Mesothelial cell of epicardium (in vitro differentiated cells): ENCODE data around the gene RAB19. TPM values are rescaled to one million over a fixed set of nuclear protein-coding genes. Genes with fewer than 3 reads are reported as not detected.

Experiments
- DNase-seq, 2 experiments: peaks; one replicate each; pipeline ENCODE4 v3.0.0; 2021; ENCODE audit warnings: low spot score in 2 of 2; ENCODE audit not compliant: unreplicated experiment in 2 of 2
- H3K27ac Mint-ChIP-seq: 2 replicates; pipeline ENCODE4 v1.8.0; 2021; ENCODE audit warnings: mixed read lengths
- H3K27me3 Mint-ChIP-seq: 2 replicates; pipeline ENCODE4 v1.8.0; 2021; ENCODE audit warnings: low read depth, mixed read lengths
- H3K36me3 Mint-ChIP-seq: 2 replicates; pipeline ENCODE4 v1.8.0; 2021; ENCODE audit warnings: mixed read lengths
- H3K4me1 Mint-ChIP-seq: 2 replicates; pipeline ENCODE4 v1.8.0; 2021; ENCODE audit warnings: mixed read lengths
- H3K4me3 Mint-ChIP-seq: 2 replicates; pipeline ENCODE4 v1.8.0; 2021; ENCODE audit warnings: mild to moderate bottlenecking, moderate library complexity, mixed read lengths
- H3K9me3 Mint-ChIP-seq: 2 replicates; pipeline ENCODE4 v1.8.0; 2021; ENCODE audit warnings: mixed read lengths
- total RNA-seq: library from RNA; stranded (reverse); gene quantifications from 3 replicates; pipeline ENCODE4 v1.2.1, GENCODE V29; 2021
- TF ChIP-seq, protein P1 (sequence below): fragments of 200-600 bp; sonication (generic); IDR thresholded peaks from one replicate; pipeline ENCODE4 v1.5.0; 2021; ENCODE audit warnings: antibody characterized with exemption; ENCODE audit not compliant: unreplicated experiment

Gene RAB19
- total RNA-seq, 1 donor from 2014 or later, result 2.7 TPM

DNA sequence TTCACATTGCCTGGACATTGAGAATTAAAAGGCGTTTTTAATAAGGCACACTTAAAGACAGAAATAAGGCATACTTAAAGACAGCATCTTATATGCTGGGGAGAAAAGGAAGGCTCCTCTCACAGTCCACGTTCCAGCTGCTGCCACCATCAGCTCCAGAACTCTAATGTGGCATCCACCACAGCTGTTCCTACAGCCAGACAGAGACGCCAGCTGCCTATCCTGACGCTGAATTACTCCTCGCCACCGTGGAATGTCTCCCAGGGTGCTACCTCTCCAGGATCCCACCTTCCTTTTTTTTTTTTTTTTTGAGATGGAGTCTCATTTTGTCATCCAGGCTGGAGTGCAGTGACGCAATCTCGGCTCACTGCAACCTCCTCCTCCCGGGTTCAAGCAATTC is 36.3 kb upstream of the RAB19 start:
- peaks cover 4% of the 10 kb centered on the region for H3K4me1 Mint-ChIP-seq
- H3K36me3 Mint-ChIP-seq, result peaks cover 33% of the 10 kb centered on the region

DNA sequence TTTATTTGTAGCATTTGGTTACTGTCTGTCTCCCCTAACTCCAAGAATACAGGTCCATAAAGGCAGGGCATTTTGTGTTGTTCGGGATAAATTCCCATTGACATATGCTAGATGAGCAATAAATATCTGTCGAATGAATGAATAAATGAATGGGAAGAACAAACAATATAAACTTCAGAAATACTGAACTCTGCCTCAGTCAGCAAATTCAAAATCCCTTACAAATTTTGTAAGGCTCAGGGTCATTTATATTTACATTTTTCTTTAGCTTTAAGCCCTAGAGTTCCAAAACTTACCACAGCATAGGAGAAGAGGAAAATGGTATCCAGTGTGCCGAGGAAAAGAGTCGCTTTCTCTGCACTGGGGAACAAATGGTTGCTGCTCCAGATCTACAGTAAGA is 34.6 kb upstream of the RAB19 start:
- Mint-ChIP-seq H3K36me3 (peaks cover 33% of the 10 kb centered on the region), H3K4me3 (no peak overlapping the region), H3K27me3 (no peaks in the 10 kb centered on the region), H3K4me1 (peaks cover 4% of the 10 kb centered on the region), H3K9me3 (no peaks in the 10 kb centered on the region), H3K27ac (no peak overlapping the region)
- no peak for DNase-seq
- TF ChIP-seq, protein P1, sequence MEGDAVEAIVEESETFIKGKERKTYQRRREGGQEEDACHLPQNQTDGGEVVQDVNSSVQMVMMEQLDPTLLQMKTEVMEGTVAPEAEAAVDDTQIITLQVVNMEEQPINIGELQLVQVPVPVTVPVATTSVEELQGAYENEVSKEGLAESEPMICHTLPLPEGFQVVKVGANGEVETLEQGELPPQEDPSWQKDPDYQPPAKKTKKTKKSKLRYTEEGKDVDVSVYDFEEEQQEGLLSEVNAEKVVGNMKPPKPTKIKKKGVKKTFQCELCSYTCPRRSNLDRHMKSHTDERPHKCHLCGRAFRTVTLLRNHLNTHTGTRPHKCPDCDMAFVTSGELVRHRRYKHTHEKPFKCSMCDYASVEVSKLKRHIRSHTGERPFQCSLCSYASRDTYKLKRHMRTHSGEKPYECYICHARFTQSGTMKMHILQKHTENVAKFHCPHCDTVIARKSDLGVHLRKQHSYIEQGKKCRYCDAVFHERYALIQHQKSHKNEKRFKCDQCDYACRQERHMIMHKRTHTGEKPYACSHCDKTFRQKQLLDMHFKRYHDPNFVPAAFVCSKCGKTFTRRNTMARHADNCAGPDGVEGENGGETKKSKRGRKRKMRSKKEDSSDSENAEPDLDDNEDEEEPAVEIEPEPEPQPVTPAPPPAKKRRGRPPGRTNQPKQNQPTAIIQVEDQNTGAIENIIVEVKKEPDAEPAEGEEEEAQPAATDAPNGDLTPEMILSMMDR, result no peak

More for the DNA sequence above, 36.3 kb upstream of the RAB19 start:
- Mint-ChIP-seq H3K27me3 (no peaks in the 10 kb centered on the region), H3K9me3 (no peaks in the 10 kb centered on the region), H3K4me3 (no peak overlapping the region), H3K27ac (no peak overlapping the region)
- TF ChIP-seq, protein P1, result no peak
- DNase-seq, result no peak

DNA sequence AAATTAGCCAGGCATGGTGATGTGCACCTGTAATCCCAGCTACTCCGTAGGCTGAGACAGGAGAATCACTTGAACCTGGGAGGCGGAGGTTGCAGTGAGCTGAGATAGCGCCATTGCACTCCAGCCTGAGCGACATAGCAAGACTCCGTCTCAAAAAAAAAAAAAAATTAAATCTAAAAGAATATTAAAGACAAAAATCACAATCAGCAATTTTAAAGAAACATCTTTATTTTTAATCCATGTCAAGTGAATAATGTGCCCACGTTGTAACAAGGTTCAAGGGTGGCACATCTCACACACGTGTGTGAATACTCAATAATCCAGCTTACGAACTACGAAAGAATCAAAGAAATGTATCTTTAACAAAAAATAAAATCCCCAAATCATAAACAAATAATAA is 28.5 kb upstream of the RAB19 start:
- TF ChIP-seq, protein P1, result no peak
- H3K9me3 Mint-ChIP-seq, result no peaks in the 10 kb centered on the region
- H3K36me3 Mint-ChIP-seq, result peaks cover 38% of the 10 kb centered on the region
- no peaks in the 10 kb centered on the region for H3K27me3 Mint-ChIP-seq
- no peaks in the 10 kb centered on the region for H3K4me1 Mint-ChIP-seq
- DNase-seq, result no peak
- H3K4me3 Mint-ChIP-seq, result no peak overlapping the region
- H3K27ac Mint-ChIP-seq, result no peak overlapping the region

DNA sequence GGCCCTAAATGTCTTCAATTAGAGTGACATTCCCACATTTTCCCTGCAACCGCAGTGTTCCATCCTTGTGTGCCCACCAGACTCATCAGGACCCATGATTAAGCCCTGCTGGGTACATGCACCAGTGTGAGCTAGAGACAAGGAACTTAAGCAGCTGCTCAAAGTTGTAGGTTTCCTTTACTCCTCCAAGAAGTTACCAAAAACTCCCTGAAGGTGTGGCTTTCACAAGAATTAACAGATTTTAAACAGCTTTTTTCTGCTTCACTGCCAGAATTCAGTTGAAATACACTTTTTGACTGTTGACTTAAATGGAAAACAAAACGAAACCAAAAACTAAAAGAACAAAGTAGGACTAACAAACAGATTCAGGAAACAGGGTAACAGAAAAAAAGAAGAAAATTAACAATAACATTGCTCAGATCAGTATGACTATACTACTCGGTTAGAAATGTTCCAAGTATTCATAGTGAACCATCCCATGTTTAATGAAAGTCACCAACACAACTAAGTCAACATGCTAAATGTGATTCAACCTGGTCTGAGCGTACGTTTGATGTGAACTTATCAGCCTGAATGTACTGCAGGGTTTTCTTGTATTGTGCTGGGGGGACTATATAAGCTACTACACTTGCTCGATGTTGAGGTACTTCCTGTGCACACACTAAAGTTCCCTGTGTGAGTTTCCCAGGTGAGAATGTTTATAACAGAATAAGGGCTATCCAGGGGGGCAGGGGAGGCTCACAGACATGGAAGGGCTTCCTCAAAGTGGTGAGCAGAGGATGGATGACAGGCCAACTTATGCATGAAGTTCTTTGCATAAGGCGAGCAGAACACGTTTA is 27.7 kb upstream of the RAB19 start:
- Mint-ChIP-seq H3K4me3 (no peak overlapping the region), H3K27me3 (no peaks in the 10 kb centered on the region), H3K4me1 (no peaks in the 10 kb centered on the region), H3K9me3 (no peaks in the 10 kb centered on the region), H3K27ac (no peak overlapping the region), H3K36me3 (peaks cover 35% of the 10 kb centered on the region)
- TF ChIP-seq, protein P1, result no peak
- no peak for DNase-seq

DNA sequence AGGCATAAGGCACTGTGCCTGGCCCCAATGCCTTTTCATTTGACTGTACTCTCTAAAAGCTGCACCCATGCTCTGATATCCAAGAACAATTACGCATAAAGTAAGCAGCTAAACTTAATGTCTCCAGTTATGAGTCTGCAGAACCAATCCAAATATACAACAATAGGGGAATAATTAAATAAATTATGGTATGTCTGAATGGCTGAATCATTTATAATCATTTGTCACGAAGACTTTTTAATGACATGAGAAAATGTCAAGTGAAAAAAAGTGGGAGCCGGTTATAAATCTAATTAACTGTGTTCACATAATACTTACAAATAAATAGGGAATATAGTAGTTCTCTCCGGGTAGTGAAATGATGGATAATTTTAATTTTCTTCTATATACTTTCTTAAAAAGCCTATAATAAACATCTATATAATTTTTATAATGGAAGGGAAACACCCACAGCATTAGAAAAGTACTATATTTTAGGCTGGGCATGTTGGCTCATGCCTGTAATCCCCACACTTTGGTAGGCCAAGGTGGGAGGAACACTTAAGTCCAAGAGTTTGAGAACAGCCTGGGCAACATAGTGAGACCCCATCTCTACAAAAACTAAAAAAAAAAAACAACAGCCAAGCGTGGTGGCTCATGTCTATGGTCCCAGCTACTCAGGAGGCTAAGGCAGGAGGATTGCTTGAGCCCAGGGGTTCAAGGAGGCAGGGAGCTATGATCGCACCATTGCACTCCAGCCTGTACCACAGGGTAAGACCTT is 19.7 kb upstream of the RAB19 start:
- TF ChIP-seq, protein P1, result no peak
- Mint-ChIP-seq H3K4me1 (peaks cover 8% of the 10 kb centered on the region), H3K27me3 (no peaks in the 10 kb centered on the region), H3K9me3 (no peaks in the 10 kb centered on the region), H3K27ac (no peak overlapping the region), H3K4me3 (no peak overlapping the region), H3K36me3 (peaks cover 13% of the 10 kb centered on the region)
- no peak for DNase-seq
